Measurements from ENCODE around the gene DDX47.

The DDX47 gene

GRCh38 chr12:12877153-12877768 is 64.1 kb downstream of the DDX47 start (continued):
- TF ChIP-seq, protein P1, sequence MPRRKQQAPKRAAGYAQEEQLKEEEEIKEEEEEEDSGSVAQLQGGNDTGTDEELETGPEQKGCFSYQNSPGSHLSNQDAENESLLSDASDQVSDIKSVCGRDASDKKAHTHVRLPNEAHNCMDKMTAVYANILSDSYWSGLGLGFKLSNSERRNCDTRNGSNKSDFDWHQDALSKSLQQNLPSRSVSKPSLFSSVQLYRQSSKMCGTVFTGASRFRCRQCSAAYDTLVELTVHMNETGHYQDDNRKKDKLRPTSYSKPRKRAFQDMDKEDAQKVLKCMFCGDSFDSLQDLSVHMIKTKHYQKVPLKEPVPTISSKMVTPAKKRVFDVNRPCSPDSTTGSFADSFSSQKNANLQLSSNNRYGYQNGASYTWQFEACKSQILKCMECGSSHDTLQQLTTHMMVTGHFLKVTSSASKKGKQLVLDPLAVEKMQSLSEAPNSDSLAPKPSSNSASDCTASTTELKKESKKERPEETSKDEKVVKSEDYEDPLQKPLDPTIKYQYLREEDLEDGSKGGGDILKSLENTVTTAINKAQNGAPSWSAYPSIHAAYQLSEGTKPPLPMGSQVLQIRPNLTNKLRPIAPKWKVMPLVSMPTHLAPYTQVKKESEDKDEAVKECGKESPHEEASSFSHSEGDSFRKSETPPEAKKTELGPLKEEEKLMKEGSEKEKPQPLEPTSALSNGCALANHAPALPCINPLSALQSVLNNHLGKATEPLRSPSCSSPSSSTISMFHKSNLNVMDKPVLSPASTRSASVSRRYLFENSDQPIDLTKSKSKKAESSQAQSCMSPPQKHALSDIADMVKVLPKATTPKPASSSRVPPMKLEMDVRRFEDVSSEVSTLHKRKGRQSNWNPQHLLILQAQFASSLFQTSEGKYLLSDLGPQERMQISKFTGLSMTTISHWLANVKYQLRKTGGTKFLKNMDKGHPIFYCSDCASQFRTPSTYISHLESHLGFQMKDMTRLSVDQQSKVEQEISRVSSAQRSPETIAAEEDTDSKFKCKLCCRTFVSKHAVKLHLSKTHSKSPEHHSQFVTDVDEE (CRISPR knock-in tag; IDR thresholded peaks at IDR 0.05): no peak
- TF ChIP-seq ISL1 (CRISPR knock-in tag; IDR thresholded peaks at IDR 0.05): no peak
- no peak for TF ChIP-seq ZFP30 (CRISPR knock-in tag; IDR thresholded peaks at IDR 0.05)
- TF ChIP-seq RARB (CRISPR knock-in tag; IDR thresholded peaks at IDR 0.05): no peak

- ATAC-seq: no peak; the same call in 2 of the 3 replicates
- TF ChIP-seq ISL1 (CRISPR knock-in tag; IDR thresholded peaks at IDR 0.05): no peak
- no peak for TF ChIP-seq CSDC2 (CRISPR knock-in tag; IDR thresholded peaks at IDR 0.05)
- TF ChIP-seq RARB (CRISPR knock-in tag; IDR thresholded peaks at IDR 0.05): no peak
- TF ChIP-seq ARNTL (CRISPR knock-in tag; IDR thresholded peaks at IDR 0.05; ENCODE audit: borderline replicate concordance, low read depth): no peak
- TF ChIP-seq BACH2 (CRISPR knock-in tag; IDR thresholded peaks at IDR 0.05; ENCODE audit: borderline replicate concordance): no peak
- TF ChIP-seq ZNF565 (CRISPR knock-in tag; conservative IDR thresholded peaks at IDR 0.05; ENCODE audit: low read depth): no peak
- TF ChIP-seq CREB5 (CRISPR knock-in tag; IDR thresholded peaks at IDR 0.05; ENCODE audit: low read depth): no peak
- no peak for TF ChIP-seq GLIS3 (CRISPR knock-in tag; IDR thresholded peaks at IDR 0.05)
- TF ChIP-seq TOX (CRISPR knock-in tag; IDR thresholded peaks at IDR 0.05; ENCODE audit: borderline replicate concordance): no peak
- no peak for TF ChIP-seq SNAI2 (CRISPR knock-in tag; IDR thresholded peaks at IDR 0.05)
- TF ChIP-seq TCF4 (CRISPR knock-in tag; IDR thresholded peaks at IDR 0.05; ENCODE audit: borderline replicate concordance): no peak
Observed at GRCh38 chr12:12877781-12878455, 64.8 kb downstream of the DDX47 start.
